Spleen (tissue), 11 donors: ENCODE data around the gene DAPK2. TPM values are rescaled to one million over a fixed set of nuclear protein-coding genes. Genes with fewer than 3 reads are reported as not detected.

ENCODE experiments used
- DNase-seq: peaks from one replicate; pipeline ENCODE4 v3.0.0-alpha.2; 2020
- H3K27ac ChIP-seq, 8 donors: fragments of 200-600 bp; sonication (generic) in 7 of 8; 1 replicate in 4 of 8; 2 replicates in 4 of 8; pipeline versions ENCODE4 v1.5.0 to v1.8.0; 2016 to 2021; ENCODE audit warnings: inconsistent platforms in 4 of 8, mild to moderate bottlenecking in 4 of 8, moderate library complexity in 1 of 8
- H3K27me3 ChIP-seq, 7 donors: fragments of 200-600 bp; sonication (generic) in 6 of 7; replicated peaks in 1 of 7; 1 replicate in 4 of 7; 2 replicates in 3 of 7; pipeline versions ENCODE4 v1.5.0 to v1.8.0; 2016 to 2021; ENCODE audit warnings: inconsistent platforms in 3 of 7, mild to moderate bottlenecking in 1 of 7
- H3K36me3 ChIP-seq, 6 donors: fragments of 200-600 bp; sonication (generic) in 5 of 6; 1 replicate in 4 of 6; 2 replicates in 2 of 6; pipeline versions ENCODE4 v1.5.0 to v1.8.0; 2016 to 2021; ENCODE audit warnings: inconsistent platforms in 2 of 6
- H3K4me1 ChIP-seq, 6 donors: fragments of 200-600 bp; sonication (generic) in 5 of 6; 1 replicate in 3 of 6; 2 replicates in 3 of 6; pipeline versions ENCODE4 v1.5.0 to v1.8.0; 2016 to 2021; ENCODE audit warnings: inconsistent platforms in 3 of 6
- H3K4me3 ChIP-seq, 8 donors: fragments of 200-600 bp; sonication (generic) in 7 of 8; 1 replicate in 4 of 8; 2 replicates in 4 of 8; pipeline versions ENCODE4 v1.5.0 to v1.8.0; 2016 to 2021; ENCODE audit warnings: inconsistent platforms in 4 of 8, mild to moderate bottlenecking in 4 of 8, moderate library complexity in 2 of 8
- H3K9me3 ChIP-seq, 8 donors: fragments of 200-600 bp; sonication (generic) in 7 of 8; 1 replicate in 4 of 8; 2 replicates in 4 of 8; pipeline versions ENCODE4 v1.5.0 to v1.8.0; 2016 to 2021; ENCODE audit warnings: inconsistent platforms in 4 of 8
- POLR2A ChIP-seq, 3 donors: fragments of 450-650 bp; IDR thresholded peaks; one replicate each; pipeline ENCODE4 v1.5.1; 2017; ENCODE audit warnings: antibody characterized with exemption in 3 of 3, mild to moderate bottlenecking in 1 of 3
- POLR2AphosphoS5 ChIP-seq, 3 donors: sonication (generic); formaldehyde crosslinking; IDR thresholded peaks; one replicate each; pipeline ENCODE4 v1.5.1; 2017; ENCODE audit warnings: antibody characterized with exemption in 3 of 3
- WGBS, 5 donors: extraction: QIAGEN DNeasy Blood & Tissue Kit in 3 of 5; methylation state at CpG; one replicate each; pipeline versions ENCODE4 v1.1.5 to v1.1.7; 2013 to 2018; 5-methylcytosine and 5-hydroxymethylcytosine counted together
- intact Hi-C: fragments of 100-400 bp; cut with DNase I; formaldehyde crosslinking; loops from one replicate; pipeline ENCODE4 v1.15.0; 2023; ENCODE audit warnings: low total_unique reads
- polyA plus RNA-seq, 3 donors: library from polyadenylated mRNA; stranded (reverse); fragments of 200-250 nt; gene quantifications; one replicate each; pipeline ENCODE4 v1.2.1, GENCODE V29; 2013
- total RNA-seq, 7 donors: library from RNA; depleted of rRNA in 3 of 7; stranded (reverse); fragments of >200 nt in 3 of 7; fragmentation: NEBNext Ultra II Directional in 4 of 7; extraction: Animal tissue kit (Norgen Biotek cat#: 25700) in 4 of 7; gene quantifications; one replicate each; pipeline versions ENCODE4 v1.1.0 to v1.2.1, GENCODE V29; 2016 to 2021
- TF ChIP-seq, protein P1 (sequence below), 11 experiments: fragments of 200-600 bp in 7 of 11; fragments of 450-650 bp in 4 of 11; sonication (generic) in 4 of 11; IDR thresholded peaks in 8 of 11; conservative IDR thresholded peaks in 3 of 11; 1 replicate in 7 of 11; 2 replicates in 4 of 11; pipeline versions ENCODE4 v1.4.0 to v1.8.0; 2016 to 2021; ENCODE audit warnings: antibody characterized with exemption in 11 of 11, inconsistent platforms in 4 of 11, mild to moderate bottlenecking in 1 of 11
- donor health status: healthy with polysubstance abuse.
- donor health status: DM: no; HTN: no; CAD: no; lungs with moderate emphysema.
- donor health status: DM: no; HTN: no; CAD: no.
- donor health status: Bipolar disorder and iron deficiency.
- donor health status: healthy.
- donor health status: DM: no; HTN: no; CAD: no.
- donor health status: DM: yes; HTN: yes; CAD: no.

DAPK2 gene
- total and polyA plus RNA-seq, 10 donors, result 4.9 to 38.3 (median 15.5) TPM

- H3K36me3 ChIP-seq, result peaks cover 0 to 31% (median 0%) of the 10 kb centered on the region in 6 donors
- 64 to 75% (median 72%) methylated on average over 5 of the region's 5 CpGs for WGBS, 5 donors
- H3K27me3 ChIP-seq, result no peaks in the 10 kb centered on the region
- no peaks in the 10 kb centered on the region for H3K9me3 ChIP-seq
- peaks cover 0 to 41% (median 5%) of the 10 kb centered on the region in 6 donors for H3K4me1 ChIP-seq
- TF ChIP-seq, protein P1, sequence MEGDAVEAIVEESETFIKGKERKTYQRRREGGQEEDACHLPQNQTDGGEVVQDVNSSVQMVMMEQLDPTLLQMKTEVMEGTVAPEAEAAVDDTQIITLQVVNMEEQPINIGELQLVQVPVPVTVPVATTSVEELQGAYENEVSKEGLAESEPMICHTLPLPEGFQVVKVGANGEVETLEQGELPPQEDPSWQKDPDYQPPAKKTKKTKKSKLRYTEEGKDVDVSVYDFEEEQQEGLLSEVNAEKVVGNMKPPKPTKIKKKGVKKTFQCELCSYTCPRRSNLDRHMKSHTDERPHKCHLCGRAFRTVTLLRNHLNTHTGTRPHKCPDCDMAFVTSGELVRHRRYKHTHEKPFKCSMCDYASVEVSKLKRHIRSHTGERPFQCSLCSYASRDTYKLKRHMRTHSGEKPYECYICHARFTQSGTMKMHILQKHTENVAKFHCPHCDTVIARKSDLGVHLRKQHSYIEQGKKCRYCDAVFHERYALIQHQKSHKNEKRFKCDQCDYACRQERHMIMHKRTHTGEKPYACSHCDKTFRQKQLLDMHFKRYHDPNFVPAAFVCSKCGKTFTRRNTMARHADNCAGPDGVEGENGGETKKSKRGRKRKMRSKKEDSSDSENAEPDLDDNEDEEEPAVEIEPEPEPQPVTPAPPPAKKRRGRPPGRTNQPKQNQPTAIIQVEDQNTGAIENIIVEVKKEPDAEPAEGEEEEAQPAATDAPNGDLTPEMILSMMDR (IDR thresholded peaks at IDR 0.05 in 8 of 11, conservative IDR thresholded peaks at IDR 0.05 in 3 of 11), result no peak
- no peak for TF ChIP-seq POLR2A (IDR thresholded peaks at IDR 0.05)
- no peak for TF ChIP-seq POLR2AphosphoS5 (IDR thresholded peaks at IDR 0.05)
- intact Hi-C loops, result no loop called here
- no peak overlapping the region for H3K4me3 ChIP-seq
- peak overlapping the region in 1 of 8 donors; percentile 1 for H3K27ac ChIP-seq
- no peak for DNase-seq
Measured at GRCh38 chr15:64032329-64032728, 14.0 kb downstream of the DAPK2 start.

DNA sequence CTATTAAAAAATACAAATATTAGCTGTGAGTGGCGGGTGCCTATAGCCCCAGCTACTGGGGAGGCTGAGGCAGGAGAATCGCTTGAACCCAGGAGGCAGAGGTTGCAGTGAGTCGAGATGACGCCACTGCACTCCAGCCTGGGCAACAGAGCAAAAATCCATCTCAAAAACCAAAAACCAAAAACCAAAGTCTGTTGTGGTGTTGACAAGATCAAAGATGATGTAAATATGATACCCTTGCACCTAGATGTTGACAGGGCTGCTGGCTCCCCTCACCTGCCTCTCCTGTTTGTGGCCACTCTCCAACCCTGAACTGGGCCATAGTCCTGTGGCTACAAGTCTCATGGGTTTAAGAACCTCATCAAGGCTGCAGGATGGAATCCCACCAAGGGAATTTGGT is 16.2 kb downstream of the DAPK2 start:
- intact Hi-C loops, result no loop called here
- Histone ChIP-seq H3K27ac (peak overlapping the region in 2 of 8 donors; percentile 8 to 63), H3K9me3 (no peaks in the 10 kb centered on the region), H3K4me3 (no peak overlapping the region), H3K27me3 (no peaks in the 10 kb centered on the region), H3K4me1 (peaks cover 0 to 51% (median 6%) of the 10 kb centered on the region in 6 donors), H3K36me3 (peaks cover 0 to 21% (median 0%) of the 10 kb centered on the region in 6 donors)
- TF ChIP-seq POLR2AphosphoS5 (IDR thresholded peaks at IDR 0.05) (no peak), POLR2A (IDR thresholded peaks at IDR 0.05) (no peak)
- TF ChIP-seq, protein P1 (IDR thresholded peaks at IDR 0.05 in 8 of 11, conservative IDR thresholded peaks at IDR 0.05 in 3 of 11), result no peak
- WGBS, 5 donors, result 88 to 100% (median 89%) methylated on average over 4 of the region's 4 CpGs
- no peak for DNase-seq

DNA sequence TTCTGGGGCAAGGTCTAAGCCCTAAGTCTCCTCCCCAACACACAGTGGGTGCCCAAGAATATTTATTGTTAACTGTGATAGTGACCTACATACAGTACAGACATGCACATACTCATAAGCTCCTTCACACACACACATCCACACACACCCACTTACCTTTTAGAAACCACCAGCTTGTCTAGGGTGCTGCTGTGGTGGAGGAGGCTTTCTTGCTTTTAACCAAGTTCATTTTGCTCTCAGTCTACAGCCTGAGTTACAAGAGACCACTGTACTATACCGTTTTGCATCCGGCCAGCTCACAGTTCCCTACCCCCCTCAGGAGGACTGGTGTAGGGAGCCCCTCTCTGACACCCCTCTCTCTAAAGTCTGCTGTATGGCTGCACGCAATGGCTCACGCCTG is 16.7 kb downstream of the DAPK2 start:
- TF ChIP-seq POLR2AphosphoS5 (IDR thresholded peaks at IDR 0.05) (no peak), POLR2A (IDR thresholded peaks at IDR 0.05) (no peak)
- TF ChIP-seq, protein P1 (IDR thresholded peaks at IDR 0.05 in 8 of 11, conservative IDR thresholded peaks at IDR 0.05 in 3 of 11), result no peak
- no peak overlapping the region for H3K4me3 ChIP-seq
- H3K4me1 ChIP-seq, result peaks cover 0 to 51% (median 6%) of the 10 kb centered on the region in 6 donors
- no peak for DNase-seq
- no peaks in the 10 kb centered on the region for H3K27me3 ChIP-seq
- peaks cover 0 to 21% (median 0%) of the 10 kb centered on the region in 6 donors for H3K36me3 ChIP-seq
- peak overlapping the region in 2 of 8 donors; percentile 8 to 63 for H3K27ac ChIP-seq
- no peaks in the 10 kb centered on the region for H3K9me3 ChIP-seq
- WGBS, 5 donors, result 80 to 92% (median 90%) methylated on average over 2 to 4 of the region's 4 CpGs
- intact Hi-C loops, result no loop called here

- Histone ChIP-seq H3K4me1 (peaks cover 0 to 53% (median 6%) of the 10 kb centered on the region in 6 donors), H3K27me3 (no peaks in the 10 kb centered on the region), H3K27ac (peak overlapping the region in 3 of 8 donors; percentile 8 to 63 (median 16)), H3K4me3 (no peak overlapping the region), H3K9me3 (no peaks in the 10 kb centered on the region), H3K36me3 (peaks cover 0 to 18% (median 0%) of the 10 kb centered on the region in 6 donors)
- WGBS, 5 donors, result 68 to 90% (median 70%) methylated on average over 8 of the region's 8 CpGs
- intact Hi-C loops, result no loop called here
- DNase-seq, result no peak
- TF ChIP-seq, protein P1 (IDR thresholded peaks at IDR 0.05 in 8 of 11, conservative IDR thresholded peaks at IDR 0.05 in 3 of 11), result no peak
- TF ChIP-seq POLR2AphosphoS5 (IDR thresholded peaks at IDR 0.05) (no peak), POLR2A (IDR thresholded peaks at IDR 0.05) (no peak)
Measured at GRCh38 chr15:64029110-64029509, 17.2 kb downstream of the DAPK2 start.
